ENCODE data around the gene USP21.

Gene USP21

DNA sequence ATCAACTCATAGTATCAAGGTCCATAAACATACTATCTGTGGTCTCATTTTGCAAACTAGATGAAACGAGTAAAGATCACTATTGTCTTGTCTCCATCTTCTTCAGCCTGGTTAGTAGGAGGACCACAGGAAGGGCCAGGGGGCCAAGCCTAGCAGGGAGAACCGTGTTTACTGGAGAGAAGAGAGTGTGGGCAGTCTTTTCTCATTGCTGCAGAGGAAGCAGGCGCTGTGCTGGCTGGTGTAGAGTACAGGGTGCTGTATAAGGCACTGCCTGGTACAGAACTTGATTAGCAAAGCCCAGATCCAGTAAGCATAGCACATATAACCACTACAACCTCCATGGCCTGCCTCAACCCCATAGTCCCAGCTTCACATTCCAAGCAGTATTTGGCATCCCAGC, 28.0 kb downstream of the USP21 start:
- TF ChIP-seq, protein P1, sequence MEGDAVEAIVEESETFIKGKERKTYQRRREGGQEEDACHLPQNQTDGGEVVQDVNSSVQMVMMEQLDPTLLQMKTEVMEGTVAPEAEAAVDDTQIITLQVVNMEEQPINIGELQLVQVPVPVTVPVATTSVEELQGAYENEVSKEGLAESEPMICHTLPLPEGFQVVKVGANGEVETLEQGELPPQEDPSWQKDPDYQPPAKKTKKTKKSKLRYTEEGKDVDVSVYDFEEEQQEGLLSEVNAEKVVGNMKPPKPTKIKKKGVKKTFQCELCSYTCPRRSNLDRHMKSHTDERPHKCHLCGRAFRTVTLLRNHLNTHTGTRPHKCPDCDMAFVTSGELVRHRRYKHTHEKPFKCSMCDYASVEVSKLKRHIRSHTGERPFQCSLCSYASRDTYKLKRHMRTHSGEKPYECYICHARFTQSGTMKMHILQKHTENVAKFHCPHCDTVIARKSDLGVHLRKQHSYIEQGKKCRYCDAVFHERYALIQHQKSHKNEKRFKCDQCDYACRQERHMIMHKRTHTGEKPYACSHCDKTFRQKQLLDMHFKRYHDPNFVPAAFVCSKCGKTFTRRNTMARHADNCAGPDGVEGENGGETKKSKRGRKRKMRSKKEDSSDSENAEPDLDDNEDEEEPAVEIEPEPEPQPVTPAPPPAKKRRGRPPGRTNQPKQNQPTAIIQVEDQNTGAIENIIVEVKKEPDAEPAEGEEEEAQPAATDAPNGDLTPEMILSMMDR (conservative IDR thresholded peaks at IDR 0.05): no peak
- no peak for TF ChIP-seq ZFX (IDR thresholded peaks at IDR 0.05)
- H3K27ac ChIP-seq: no peak overlapping the region

DNA sequence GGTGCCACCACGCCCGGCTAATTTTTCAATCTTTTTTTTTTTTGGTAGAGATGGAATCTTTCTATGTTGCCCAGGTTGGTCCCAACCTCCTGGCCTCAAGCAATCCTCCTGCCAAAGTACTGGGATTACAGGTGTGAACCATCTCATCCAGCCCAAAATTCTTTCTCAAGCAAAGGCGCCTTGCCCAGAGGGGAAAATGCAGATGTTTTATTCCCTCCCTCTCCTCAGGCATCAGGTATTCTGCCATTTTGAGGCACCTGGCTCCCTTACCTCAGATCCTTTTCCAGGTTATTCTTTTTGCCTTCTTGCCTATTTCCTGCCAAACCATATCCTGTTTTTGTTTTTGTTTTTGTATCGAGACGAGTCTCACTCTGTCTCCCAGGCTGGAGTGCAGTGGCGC, 29.1 kb downstream of the USP21 start:
- no peak overlapping the region for H3K27ac ChIP-seq
- TF ChIP-seq ZFX (IDR thresholded peaks at IDR 0.05): no peak
- TF ChIP-seq, protein P1 (conservative IDR thresholded peaks at IDR 0.05): no peak

DNA sequence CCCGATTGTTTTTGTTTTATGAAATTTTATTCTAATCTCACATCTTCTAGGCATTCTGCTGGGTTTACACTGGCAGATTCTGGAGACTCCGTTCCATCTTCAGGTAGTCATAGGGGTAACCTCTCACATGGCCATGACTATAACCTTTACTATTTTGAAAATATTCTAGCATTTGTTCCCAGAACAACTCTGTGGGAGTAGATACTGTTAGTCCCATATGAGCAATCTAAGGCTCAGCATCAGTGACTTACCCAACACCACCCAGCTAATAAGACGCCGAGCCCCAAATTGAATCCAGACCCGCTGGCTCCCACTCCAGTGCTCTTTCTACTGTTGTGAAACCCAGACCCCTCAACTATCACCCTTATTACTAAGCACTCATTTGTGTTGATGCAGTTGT, 29.7 kb downstream of the USP21 start:
- H3K27ac ChIP-seq: no peak overlapping the region
- TF ChIP-seq ZFX (IDR thresholded peaks at IDR 0.05): no peak
- TF ChIP-seq, protein P1 (conservative IDR thresholded peaks at IDR 0.05): no peak

DNA sequence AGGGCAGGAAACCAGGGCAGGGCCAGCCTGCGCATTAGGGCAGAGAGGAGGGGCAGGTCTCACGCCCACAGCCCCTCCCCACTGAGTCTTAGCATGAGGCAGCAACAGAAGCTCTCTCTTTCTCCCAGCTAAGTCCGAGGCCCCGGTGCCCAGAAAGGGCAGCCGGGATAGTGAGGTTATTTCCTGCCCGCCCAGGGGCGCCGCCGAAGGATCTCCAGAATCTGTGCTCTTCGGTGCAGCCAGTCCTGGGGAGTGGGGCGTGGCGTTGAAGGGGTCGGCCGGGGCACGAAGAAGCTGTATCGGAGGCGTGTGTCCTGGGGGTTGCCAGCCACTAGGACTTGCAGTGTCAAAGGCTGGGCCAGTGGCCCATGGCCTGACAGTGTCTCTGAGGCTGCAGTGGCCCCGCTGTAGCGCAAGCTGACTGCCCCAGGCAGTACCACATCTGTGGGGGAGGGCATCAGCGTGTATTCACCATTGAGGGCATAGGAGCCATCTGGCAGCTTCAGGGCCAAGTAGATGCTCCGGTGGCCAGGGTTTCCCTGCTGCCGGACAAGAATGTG, 31.7 kb downstream of the USP21 start:
- no peak overlapping the region for H3K27ac ChIP-seq
- TF ChIP-seq ZFX (IDR thresholded peaks at IDR 0.05): no peak
- TF ChIP-seq, protein P1 (conservative IDR thresholded peaks at IDR 0.05): no peak

DNA sequence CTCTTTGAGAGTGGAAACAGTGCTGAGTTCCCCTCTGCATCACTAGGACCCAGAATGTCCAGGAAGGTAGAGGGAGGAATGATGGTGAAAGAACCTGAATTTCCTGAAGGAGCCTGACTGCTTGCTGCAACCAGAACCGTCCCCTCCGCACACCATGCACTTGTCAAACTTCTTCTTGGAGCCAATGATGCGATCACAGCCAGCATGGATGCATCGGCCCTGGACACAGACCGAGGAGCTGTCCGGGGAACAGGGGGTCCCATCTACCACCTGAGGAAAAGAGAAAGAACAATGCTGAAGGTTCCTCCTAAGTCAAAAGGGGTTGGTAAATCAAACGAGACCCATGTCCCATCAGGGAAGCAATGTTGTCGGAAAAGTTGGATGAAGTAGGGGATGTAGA, 32.7 kb downstream of the USP21 start:
- TF ChIP-seq ZFX (IDR thresholded peaks at IDR 0.05): no peak
- TF ChIP-seq, protein P1 (conservative IDR thresholded peaks at IDR 0.05): no peak
- no peak overlapping the region for H3K27ac ChIP-seq

DNA sequence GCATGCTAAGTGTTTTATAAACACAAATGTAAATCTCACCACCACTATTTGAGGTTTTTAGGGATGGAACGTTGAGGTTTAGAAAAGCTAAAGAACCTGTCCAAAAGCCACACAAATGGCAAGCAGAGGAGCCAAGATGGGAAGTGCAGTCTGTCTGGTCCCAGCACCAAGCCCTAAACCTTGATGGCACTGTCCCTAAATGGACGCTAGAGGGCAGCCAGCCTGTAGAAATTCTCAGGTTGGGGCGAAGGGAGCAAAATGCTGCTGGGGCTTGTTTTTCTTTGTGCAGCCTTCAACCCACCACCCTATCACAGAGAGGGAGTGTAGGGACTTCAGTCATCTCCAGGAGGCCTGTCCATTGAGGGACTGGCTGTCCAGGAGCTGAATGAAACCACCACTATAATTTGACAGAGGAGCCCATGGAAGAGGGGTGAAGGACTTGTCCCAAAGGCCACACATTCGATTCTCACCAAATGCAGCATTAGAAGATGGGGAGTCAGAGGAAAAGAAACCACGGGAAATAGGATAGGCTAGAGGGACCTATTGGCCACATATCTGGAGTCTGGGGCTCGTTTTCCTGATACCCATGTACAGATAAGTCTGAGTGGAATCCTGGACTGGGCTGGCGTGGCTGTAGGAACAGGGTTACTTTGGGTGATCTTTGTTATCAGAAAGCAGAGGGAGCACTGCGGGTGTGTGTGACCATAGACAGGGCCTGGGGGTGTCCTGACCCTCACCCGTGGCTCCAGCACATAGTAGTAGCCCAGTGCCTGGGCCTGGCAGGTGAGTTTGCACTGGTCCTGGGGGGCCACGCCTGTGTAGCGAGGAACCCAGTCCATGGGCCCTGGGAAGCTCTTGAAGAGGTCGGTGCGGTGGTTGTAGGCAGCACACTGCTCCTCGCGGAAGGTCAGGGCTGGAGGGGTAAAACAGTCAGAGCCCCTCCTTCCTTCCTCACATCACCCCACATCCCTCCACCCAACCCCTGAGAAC, 33.5 kb downstream of the USP21 start:
- no peak for TF ChIP-seq ZFX (IDR thresholded peaks at IDR 0.05)
- TF ChIP-seq, protein P1 (conservative IDR thresholded peaks at IDR 0.05): peak; percentile 96
- no peak overlapping the region for H3K27ac ChIP-seq

DNA sequence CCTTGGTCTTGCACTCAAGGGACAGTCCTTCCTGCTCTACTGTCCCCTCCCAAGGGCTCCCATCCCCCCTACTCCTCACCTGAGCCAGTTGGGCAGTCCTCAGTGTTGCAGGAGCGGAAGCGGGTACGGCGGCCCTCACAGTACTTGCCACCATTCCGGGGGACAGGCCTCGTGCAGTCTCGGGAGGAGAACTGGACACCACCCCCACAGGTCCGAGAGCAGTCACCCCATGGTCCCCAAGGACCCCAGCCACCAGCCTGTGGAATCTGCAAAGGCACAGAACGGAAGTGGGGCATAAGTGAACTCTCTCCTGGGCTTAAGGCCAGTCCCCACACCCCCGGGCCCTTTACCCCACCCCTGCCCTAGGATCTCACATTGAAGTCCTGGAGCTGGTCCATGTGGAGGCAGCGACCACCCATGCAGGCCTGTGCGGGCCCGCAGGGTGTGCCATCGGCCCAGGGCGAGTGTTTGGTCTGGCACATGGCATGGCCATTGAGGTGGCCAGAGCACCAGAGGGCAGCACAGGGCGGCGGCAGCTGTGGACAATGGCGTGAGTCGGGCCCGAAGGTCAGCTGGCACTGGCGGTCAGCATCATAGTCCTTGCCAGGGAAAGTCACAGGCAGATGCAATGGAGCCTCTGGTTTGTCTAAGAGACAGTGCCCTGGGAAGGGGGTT, 34.4 kb downstream of the USP21 start:
- H3K27ac ChIP-seq: no peak overlapping the region
- no peak for TF ChIP-seq ZFX (IDR thresholded peaks at IDR 0.05)
- TF ChIP-seq, protein P1 (conservative IDR thresholded peaks at IDR 0.05): no peak

Data from C4-2B (cell line).